Stimulated activated CD8-positive, alpha-beta memory T cell treated with anti-CD3 and anti-CD28 coated beads, Interleukin-15, amount 100 ng/mL, for 24 hours (primary cell): ENCODE measurements around the gene RASAL1.

Experiments
- DNase-seq: peaks from one replicate; pipeline ENCODE4 v3.0.0-alpha.2; 2020; ENCODE audit warnings: low read depth

Gene RASAL1

DNA sequence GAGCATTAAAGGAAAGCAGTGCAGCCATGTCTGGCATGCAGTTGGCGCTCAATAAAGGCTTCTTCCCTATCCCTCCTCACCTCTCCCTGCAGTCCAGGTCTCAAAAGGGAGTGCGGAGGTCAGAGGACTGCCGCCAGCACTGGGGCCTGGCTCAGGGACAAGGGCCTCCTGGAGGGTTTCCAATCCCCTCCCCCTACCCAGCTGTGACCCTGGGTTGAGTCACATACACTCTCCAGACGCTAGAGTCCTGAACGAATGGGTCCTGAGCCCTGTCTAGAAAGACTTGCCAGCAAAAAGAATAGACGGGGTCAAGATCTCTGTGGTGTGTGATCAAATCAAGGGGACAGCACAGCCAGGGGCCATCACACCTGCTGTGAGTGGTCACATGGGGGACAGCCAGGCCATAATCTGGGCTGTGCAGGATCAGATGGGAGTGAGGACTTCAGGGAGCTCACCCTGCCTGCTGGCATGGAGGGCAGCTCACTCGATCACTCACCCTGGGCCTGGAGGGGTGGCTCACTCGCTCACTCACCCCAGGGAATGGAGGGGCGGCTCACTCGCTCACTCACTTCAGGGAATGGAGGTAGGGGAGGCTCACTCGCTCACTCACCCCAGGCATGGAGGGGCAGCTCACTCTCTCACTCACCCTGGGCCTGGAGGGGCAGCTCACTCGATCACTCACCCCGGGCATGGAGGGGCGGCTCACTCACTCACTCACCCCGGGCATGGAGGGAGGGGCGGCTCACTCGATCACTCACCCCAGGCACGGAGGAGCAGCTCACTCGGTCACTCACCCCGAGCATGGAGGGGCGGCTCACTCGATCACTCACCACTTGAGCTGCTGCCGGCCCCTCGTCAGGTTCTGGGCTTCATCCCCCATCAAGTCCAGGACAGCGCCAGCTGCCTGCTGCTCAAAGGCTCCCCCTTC, 26.8 kb upstream of the RASAL1 start:
- no peak for DNase-seq

DNA sequence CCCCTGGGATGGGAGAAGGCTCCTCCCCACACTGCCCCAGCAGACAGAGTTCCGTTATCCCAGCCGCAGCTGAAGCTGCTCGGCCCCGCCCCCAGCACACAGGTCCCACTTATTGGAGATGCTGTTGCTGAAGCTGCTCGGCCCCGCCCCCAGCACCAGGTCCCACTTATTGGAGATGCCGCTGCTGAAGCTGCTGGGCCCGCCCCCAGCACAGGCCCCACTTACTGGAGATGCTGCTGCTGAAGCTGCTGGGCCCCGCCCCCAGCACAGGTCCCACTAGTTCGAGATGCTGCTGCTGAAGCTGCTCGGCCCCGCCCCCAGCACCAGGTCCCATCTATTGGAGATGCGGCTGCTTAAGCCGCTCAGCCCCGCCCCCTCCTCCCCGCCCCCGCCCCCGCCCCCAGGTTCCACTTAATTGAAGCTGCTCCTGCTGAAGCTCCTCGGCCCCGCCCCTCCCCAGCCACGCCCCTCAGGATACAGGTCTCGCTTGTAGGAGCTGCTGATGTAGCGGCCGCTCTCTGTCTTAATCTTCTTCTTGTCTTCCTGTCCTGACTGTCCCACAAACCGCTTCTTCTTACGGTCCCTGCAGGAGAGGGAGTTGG, 26.0 kb upstream of the RASAL1 start:
- DNase-seq = no peak

DNA sequence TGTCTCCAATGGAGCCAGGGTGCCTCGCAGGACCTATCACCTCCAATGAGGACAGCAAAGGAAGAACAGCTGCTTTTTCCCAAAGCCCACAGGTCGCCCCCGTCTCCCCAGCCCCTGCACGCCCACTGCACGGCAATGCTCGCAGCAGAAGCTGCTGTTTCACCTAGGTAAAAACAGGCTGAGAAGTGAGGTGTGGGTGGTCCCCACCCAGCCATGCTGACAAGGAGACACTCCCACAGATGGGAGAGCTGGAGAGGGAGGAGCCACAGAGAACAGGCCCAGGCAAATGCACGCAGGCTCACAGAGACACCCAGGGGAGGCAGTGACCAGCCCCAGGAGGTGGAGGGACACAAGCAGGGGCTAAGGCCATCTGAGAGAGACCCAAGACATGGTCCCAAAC, 24.4 kb upstream of the RASAL1 start:
- DNase-seq = no peak

DNA sequence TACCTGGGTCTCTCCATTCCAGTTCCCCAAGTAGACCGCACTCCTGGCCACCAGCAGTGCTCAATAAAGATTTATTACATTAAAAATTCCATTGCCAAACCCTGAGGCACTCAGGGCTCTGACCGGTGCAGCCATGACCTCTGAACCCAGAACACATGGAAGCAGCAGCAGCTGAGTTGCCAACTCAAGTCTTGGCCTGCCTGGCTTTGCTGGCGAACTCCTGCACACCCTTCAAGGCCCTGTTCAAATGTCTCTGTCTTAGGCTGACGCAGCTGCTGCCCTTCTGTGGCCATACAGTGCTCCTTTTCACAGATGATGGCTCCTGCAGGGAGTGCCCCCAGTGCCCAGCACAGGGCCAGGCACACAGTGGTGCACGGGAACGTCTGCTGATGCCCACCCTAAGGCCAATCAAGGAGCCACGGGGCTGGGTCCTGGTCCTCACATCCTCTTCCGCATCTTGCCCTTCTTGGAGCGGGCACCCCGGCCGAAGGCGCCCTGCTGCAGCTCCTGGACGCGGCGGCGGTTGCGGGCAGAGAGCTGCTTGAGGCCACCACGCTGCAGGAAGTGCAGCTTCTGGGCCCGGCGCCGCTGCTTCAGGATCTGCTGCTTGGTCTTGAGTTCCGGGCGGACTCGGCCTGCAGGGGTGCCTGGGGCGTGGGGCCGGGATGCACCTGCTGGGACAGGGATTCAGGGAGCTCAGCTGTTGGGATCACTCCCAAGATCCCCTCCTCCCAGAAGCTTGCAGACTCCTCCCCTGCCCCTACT, 23.1 kb upstream of the RASAL1 start:
- no peak for DNase-seq

DNA sequence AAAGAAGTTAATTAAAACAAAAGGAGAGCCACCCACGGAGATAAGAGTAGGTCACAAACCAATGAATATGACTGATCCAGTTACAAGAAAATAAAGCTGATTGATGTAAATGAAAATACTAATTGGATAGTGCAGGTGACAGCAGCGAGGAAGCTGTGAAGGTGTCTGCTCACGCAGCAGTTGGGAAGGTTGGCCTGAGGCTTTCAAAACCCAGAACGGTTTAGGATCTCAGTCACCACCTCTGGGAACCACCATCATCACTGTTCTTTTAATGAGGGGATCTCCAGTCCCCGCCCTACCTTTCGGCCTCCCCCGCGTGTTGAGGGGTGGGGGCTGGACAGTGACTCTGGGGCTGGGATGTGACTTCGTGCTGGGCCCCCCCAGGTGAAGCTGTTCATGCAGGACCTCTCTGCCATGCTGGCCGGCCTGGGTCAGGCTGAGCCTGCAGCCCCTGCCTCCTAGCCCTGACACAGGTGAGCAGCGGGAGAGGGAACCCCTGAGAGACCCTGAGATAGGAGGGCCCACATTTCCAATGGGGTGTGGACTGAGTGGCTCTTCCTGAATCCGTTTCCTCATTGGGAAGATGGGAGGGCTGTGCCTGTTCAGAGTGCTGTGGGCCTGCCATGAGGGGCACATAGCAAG, 21.8 kb upstream of the RASAL1 start:
- no peak for DNase-seq

DNA sequence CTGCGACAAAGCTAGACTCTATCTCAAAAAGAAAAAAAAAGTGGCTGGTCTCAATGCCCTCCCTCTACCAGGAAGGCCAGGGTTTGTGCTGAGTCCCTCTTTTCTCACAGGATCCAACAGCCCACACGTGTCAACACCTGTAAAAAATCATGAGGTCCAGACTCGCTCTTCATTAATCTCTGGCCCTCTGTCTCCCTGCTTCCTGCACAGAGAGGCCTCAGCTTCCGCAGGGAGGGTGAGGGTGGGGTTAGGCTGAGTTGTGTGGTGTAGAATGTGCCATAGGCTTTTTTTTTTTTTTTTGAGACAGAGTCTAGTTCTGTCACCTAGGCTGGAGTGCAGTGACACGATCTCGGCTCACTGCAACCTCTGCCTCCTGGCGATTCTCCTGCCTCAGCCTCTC, 20.1 kb upstream of the RASAL1 start:
- DNase-seq = no peak

DNA sequence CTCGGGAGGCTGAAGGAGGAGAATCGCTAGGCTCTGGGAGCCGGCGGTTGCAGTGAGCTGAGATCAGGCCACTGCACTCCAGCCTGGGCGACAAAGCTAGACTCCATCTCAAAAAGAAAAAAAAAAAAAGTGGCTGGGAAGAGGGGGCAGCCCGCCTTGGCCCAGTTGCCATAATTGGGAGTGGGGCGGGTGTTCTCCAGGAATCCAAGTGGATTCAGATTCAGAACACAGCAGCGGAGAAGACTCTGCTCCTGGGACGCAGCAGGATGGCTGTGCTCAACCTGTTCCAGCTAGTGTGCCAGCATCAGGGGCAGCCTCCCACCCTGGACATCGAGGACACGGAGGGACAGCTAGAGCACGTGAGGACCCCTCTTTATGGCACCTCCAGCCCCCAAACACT, 19.5 kb upstream of the RASAL1 start:
- DNase-seq = no peak

DNA sequence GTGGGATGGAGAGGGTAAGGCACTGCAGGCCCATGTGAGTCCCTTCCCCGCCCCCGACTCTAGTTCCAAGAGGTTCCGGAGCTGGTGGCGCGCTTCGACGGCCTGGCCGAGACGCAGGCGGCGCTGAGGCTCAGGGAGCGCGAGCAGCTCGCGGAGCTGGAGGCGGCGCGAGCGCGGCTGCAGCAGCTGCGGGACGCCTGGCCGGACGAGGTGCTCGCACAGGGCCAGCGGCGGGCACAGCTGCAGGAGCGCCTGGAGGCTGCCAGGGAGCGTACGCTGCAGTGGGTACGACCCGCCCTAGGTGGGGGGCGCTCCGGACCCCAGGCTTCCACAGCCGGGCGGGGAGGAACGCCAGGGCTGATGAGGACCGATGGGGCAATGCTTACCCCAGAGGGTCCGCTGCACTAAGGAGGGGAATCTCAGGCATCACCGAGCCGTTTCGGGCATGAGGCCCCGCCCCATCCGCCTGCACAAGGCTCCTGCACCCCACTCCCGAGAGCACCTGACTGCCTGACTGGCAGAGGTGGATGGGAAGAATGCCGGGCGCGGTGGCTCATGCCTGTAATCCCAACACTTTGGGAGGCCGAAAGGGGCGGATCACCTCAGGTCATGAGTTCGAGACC, 18.9 kb upstream of the RASAL1 start:
- no peak for DNase-seq

DNA sequence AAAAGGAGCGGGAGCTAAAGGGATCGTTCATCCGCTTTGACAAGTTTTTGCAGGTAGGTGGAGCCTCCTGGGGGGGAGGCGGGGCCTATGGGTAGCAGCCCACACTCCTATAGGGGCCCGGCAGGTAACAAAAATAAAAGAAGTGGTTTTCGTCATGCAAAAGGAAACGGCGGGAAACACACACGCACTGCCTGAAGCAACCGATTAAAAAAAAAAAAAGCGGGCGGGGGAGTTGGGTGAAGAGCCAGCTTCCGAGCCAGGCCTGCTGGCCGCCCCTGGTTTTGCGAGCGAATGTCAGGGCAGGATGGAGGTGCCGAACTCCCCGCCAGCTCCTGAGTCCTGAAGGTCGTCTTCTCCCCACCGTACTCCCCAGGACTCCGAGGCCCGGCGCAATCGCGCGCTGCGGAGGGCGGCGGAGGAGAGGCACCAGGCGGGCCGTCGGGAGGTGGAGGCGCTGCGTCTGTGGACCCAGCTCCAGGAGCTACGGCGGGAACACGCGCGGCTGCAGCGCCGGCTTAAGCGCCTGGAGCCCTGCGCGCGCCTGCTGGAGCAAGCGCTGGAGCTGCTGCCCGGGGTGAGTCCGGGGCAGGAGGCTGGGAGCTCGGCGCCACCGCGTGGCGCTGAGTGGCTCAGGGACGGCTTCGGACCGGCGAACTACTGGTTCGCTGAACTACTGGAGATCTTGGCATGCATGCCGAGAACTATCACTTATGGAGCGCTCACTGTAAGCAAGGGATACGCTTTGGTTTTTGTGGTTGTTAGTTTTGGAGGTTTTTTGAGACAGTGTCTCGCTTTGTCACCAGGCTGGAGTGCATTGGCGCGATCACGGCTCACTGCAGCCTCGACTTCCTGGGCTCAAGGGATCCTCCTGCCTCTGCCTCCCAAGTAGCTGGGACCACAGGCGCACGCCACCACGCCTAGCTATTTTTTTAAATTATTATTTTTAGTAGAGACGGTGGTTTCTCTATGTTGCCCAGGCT, 17.6 kb upstream of the RASAL1 start:
- no peak for DNase-seq

DNA sequence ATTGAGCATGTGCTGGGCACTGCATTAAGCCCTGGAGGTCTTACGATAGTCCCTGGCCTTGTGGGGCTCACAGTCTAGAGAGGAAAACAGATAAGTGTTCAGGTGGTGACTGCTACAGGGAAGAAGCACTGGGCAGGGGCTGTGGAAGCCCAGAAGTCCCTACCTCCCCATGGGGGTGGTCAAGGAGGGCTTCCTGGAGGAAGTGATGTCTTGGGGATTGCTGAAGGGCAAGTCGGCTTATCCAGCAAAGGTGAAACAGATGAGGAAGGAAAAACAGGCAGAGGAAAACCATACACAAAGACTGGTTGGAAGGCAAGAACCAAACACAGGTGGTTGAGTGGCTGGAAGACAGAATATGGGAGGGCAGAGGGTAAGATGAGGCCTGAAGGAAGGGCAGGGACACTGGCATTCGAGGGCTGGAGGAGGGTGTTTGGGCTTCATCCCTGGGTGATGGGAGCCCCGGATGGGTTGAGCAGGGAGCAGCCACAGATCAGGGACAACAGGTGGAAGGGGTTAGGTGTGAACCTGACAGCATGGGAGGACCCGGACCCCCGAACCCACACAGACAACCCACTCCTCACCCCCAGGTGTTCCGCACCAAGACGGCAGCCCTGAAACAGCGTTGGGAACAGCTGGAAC, 16.8 kb upstream of the RASAL1 start:
- no peak for DNase-seq

DNA sequence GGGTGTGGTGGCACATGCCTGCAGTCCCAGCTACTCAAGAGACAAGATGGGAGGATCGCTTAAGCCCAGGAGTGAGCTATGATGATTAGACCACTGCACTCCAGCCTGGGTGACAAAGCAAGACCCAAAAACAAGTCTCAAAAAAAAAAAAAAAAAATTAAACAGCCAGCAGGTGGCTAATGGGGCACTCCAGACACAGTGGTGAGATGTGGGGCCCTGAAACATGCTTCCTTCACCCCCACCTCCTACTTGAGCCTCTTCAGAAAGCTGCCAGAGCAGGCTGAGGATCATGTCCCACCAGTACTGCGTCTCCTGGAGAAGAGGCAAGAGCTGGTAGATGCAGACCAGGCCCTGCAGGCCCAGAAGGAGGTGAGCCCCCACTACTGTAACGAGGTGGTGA, 16.1 kb upstream of the RASAL1 start:
- no peak for DNase-seq

DNA sequence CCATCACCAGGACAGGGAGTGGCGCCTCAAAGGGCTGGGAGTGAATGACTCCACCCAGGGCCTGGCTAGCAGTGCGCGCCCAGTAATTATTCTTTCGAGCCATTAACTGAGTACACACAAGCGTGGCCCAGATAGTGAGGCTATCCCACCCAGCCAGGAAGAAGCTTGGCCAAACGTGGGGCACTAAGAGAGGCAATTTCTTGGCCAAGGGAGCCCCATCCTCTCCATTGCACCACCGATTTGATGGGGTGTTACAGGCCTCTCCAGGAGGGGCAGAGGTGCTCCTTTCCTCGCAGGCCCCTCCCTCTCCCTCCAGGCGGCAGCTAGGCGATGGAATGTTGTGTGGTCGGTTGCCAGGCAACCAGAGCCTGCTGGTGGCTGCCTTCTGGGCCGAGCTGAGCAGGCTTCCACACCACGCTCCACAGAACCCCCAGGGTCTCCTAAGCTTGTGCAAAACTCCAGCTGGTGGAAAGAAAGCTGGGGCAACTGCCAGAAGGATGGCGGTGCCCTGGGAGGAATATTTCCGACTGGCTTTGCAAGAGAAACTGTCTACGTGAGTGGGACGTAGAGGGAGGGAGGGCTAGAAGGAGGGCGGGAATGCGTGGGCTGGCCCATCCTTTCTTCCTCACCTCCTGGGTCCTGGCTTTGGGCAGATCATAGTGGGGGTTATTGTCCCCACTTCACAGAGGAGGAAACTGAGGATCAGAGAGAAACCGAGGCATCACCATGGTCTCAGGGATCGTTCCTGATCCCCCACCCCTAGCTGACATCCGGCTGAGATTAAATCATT, 14.0 kb upstream of the RASAL1 start, which contains the start of gene CFAP73:
TSS of gene CFAP73 (plus strand) at position 364 of the 790 bp plus-strand sequence. CDS start at position 498, 134 bp downstream.
- DNase-seq = no peak

DNA sequence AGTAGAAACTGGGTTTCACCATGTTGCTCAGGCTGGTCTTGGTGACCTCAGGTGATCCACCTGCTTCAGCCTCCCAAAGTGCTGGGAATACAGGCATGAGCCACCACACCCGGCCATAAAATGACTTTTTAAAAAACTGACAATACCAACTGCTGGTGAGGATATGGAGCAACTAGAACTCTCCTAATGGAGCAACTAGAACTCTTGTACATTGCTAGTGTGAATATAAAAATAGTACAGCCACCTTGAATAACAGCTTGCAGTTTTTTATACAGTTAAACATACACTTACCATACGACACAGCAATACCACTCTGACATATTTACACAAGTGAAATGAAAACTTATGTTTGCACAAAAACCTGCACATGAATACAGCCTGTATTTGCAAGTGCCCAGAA, 11.4 kb upstream of the RASAL1 start:
- DNase-seq = no peak

DNA sequence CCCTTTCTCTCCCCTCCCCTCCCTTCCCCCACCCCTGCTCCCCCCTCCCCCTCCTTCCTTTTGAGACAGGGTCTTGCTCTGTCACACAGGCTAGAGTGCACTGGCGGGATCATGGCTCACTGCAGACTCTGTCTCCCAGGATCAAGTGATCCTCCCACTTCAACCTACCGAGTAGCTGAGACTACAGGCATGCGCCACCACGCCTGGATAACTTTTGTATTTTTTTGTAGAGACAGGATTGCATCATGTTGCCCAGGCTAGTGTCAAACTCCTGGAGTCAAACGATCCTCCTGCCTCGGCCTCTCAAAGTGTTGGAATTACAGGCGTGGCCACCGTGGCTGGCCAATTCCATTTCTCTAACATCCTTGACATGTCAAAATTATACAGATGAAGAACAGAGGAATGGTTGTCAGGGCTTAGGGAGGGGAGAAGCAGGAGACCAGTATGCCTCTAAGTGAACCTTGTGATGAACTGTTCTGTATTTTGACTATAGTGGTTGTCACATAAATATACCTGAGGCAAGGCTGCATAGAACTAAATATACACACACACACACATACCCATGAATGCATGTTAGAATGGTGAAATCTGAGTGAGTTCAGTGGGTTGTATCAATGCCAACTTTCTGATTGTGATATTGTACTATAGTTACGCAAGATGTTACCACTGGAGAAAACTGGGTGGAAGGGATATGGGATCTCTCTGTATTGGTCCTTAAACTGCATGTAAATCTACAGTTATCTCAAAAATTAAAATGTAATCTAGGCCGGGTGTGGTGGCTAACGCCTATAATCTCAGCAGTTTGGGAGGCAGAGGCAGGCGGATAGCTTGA, 10.4 kb upstream of the RASAL1 start:
- DNase-seq = no peak

DNA sequence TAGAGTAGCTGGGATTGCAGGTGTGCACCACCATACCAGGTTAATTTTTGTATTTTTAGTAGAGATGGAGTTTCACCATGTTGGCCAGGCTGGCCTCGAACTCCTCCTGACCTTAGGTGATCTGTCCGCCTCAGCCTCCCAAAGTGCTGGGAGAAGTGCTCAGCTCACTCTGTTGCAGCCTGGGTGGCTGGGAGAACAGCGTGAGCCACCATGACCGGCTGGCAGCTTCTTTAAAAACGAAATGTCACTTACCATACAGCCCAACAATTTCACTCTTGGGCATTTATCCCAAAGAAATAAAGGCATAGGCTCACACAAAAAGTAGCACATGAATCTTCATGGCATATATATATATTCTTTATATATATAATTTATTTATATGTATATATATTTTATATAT, 9.2 kb upstream of the RASAL1 start:
- no peak for DNase-seq

DNA sequence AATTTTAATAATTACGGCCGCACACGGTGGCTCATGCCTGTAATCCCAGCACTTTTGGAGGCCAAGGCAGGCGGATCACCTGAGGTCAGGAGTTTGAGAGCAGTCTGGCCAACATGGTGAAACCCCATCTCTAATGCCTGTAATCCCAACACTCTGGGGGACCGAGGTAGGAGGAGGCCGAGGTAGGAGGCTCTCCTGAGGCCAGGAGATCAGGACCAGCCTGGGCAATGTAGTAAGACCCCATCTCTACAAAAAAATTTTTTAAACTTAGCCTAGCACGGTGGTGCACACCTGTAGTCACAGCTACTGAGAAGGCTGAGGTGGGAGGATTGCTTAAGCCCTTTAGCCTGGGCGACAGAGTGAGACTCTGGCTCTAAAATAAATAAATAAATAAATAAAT, 8.4 kb upstream of the RASAL1 start:
- DNase-seq = no peak

DNA sequence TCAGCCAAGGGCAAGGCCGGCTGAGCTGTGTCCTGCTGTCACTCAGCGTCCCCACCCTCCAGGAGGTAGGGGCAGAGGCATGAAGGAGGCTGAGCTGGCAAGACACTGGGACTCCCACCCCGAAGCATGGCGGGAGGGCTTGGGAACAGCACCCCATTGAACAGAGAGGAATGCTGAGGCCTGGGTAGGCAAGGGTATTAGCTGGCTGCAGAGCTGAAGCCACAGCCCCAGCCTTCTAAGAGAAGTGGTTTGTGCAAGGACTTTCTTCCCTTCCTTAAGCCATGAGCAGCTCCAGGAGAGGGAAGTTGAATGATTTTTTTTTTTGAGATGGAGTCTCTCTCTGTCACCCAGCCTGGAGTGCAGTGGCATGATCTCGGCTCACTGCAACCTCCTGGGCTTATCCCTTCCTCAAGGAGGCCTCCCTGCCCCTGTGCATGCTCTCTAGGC, 7.3 kb upstream of the RASAL1 start:
- DNase-seq = no peak

DNA sequence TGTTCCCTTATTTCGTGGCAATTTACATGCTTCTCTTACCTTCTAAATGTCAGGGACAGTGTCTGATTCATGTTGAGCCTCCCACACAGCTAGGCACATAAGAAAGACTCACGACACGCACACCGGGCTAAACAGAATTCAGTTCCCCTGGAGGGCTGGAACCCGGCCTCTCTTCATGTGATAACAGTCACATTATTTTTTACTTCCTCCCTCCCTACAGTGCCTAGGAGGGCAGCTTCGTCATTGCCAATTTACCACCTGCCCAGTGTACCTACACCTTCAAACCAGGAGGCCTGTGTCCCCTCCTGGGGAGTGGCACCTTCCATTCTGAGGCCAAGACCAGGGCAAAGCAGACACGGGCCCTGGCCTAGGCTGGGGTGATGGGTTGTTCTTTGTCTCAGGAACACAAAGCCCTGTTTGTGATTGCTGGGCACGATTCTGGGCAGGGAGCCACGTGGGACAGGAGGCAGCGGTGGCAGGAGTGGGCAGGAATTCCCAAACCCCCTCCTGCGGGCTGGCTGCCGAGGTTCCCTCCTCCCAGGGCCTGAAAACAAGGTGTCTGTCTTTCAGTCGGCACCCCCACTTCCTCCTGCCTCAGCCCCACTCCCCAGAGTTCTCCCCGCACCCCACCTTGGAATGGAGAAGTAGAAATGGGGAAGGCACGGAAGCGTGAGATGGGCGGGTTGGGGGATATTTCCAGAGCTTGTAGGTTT, 6.8 kb upstream of the RASAL1 start:
- no peak for DNase-seq
